AG04449 (cell line): ENCODE results near the gene NRDC.
"Not testable (repeated sequence)": the region's sequence is repeated elsewhere in the genome, so short reads cannot be mapped to it uniquely, and the experiment has no call there.

Experiments
- CTCF ChIA-PET: fragments of 350-600 bp; formaldehyde crosslinking; extraction: SDS; loops from one replicate; lab custom pipeline; 2021; ENCODE audit warnings: antibody characterized with exemption; lab: Yijun Ruan, JAX
- POLR2A ChIA-PET: fragments of 400-600, 350-600 bp; formaldehyde crosslinking; extraction: SDS; loops from one replicate; lab custom pipeline; 2020; ENCODE audit warnings: antibody characterized with exemption, inconsistent platforms; lab: Yijun Ruan, JAX
- DNase-seq: peaks from one replicate; pipeline ENCODE4 v3.0.0-alpha.2; 2010; ENCODE audit warnings: low read depth, low spot score
- H3K4me3 ChIP-seq: 2 replicates; pipeline ENCODE4 v1.5.1; 2011; ENCODE audit warnings: low read depth, mild to moderate bottlenecking, control low read depth, low read length
- CTCF ChIP-seq: IDR thresholded peaks from one replicate; pipeline ENCODE4 v1.5.1; 2011; ENCODE audit warnings: mild to moderate bottlenecking, moderate library complexity, low read length, control low read depth, inconsistent platforms; ENCODE audit not compliant: insufficient read depth; ENCODE audit errors: missing control alignments

Gene NRDC

DNA sequence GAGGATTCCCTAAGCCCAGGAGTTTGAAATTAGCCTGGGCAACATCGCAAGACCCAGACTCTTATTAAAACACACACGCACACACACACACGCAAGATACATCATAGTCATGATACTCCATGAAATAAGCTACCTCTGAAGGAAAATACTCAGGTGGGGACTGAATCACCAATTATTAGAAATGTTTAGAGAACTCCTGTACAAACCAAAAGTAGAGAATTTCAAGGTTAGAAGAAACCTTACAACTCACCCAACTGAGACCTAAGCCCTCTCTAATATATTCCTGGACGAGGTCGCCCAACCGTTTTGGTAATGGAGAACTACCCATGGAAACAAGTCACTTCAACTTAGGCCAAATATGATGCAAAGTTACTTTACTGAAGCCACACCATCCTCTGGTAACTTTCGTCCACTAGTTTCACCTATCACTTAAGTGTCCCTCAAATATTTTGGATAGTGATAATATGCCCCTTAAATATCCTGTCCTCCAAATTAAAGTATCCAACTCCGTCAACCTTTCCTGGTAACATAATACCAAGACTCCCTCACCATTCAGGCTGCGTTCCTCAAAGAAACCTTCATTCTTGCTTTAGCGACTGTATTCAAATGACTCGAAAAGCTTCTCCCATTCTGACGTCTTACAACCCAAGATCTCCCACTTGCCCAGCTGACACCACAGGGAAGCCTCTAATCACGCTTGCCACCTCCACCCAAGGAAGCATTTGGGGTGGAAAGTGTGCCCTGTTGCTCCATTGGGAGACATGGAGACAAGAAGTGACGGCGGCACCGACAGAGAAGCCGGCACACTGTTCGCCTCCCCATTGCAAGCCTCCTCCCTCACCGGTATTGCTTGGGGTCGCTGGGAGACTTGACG is 856 bp downstream of the NRDC start:
- POLR2A ChIA-PET, result interaction anchor here (0.8 kb wide), 1 partner anchor 21 kb away, joined by 3 read pairs; no protein-coding TSS in a partner anchor
- CTCF ChIA-PET, result no interaction called here
- TF ChIP-seq CTCF, result no peak
- H3K4me3 ChIP-seq, result peak overlapping the region; percentile 75
- DNase-seq, result no peak

DNA sequence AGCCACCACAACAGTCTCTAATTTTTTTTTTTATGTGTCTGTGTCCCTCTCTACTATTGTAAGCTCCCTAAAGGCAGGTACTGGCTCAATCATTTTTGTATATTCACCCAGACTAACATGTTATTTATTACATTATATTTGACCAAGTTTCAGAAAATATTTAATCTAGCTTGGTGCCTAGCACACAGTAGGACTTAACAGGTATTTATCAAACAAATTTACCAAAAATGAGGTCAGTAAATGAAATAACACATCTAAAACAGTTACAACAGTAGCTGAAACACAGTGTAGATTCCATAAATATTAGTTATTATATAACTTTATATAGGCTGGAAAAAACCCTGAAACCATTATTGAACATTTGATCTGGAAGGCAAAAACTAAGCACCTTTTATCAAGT is 2.7 kb downstream of the NRDC start:
- POLR2A ChIA-PET, result no interaction called here
- CTCF ChIA-PET, result interaction anchor here (0.9 to 1.5 kb wide), 3 partner anchors 11 to 50 kb away, joined by 3 to 5 read pairs (median 3); no protein-coding TSS in a partner anchor
- H3K4me3 ChIP-seq, result no peak overlapping the region
- TF ChIP-seq CTCF, result no peak
- no peak for DNase-seq

- DNase-seq, result no peak
- POLR2A ChIA-PET, result no interaction called here
- H3K4me3 ChIP-seq, result no peak overlapping the region
- CTCF ChIA-PET, result interaction anchor here (1.5 kb wide), 1 partner anchor 11 kb away, joined by 5 read pairs; no protein-coding TSS in a partner anchor
- TF ChIP-seq CTCF, result no peak
Observed at GRCh38 chr1:51875291-51875772, 3.2 kb downstream of the NRDC start.

DNA sequence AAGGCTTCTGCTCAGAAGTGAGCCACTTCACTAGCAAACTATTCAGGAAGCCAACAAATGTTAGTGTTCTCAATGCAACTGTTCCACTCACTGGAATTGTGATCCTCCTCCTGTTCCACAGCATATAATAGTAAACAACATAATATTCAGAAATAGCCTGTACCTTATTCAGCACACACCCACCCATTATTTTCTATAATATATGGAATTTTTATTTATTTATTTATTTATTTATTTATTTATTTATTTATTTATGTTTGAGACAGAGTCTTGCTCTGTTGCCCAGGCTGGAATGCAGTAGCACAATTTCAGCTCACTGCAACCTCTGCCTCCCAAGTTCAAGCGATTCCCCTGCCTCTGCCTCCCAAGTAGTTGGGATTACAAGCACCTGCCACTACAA is 5.3 kb downstream of the NRDC start:
- POLR2A ChIA-PET, CTCF ChIA-PET, H3K4me3 ChIP-seq, DNase-seq: not testable (repeated sequence)

DNA sequence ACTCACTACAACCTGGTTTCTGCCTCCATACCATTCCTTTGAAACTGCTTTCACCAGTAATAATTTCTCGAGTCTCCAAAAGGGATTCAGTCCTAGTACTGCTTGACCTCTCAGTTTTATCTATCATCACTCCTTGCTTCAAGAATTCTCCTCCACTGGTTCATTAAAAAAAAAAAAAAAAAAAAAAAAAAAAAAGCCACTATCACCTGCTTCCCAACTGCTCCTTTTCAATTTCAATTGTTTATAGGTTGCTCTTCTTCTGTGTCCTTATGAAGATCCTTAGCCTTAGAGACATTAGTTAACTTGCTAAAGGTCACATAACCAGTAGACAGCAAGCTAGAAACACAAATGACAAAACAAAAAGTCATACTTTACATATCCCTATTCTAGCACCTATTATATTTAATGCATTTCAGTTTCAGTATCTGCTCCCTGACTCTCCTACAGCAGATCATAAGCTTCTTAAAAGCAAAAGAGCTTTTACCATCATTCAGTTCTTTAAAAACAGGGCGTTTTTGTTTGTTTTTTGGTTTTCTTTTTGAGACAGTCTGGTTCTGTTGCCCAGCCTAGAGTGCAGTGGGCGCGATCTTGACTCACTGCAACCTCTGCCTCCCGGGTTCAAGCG is 7.1 kb downstream of the NRDC start:
- CTCF ChIA-PET, result interaction anchor here (1.6 kb wide), 1 partner anchor 24 kb away, joined by 3 read pairs; no protein-coding TSS in a partner anchor
- POLR2A ChIA-PET, result no interaction called here
- no peak for DNase-seq

More for the DNA sequence above, 7.1 kb downstream of the NRDC start:
- no peak for TF ChIP-seq CTCF
- no peak overlapping the region for H3K4me3 ChIP-seq
